Type B pancreatic cell (in vitro differentiated cells): Measurements from ENCODE around the gene EFCAB8. TPM values are rescaled to one million over a fixed set of nuclear protein-coding genes. Genes with fewer than 3 reads are reported as not detected.
A peak's percentile ranks its signal among the peaks of the same experiment; 100 is the strongest.
"Not testable (repeated sequence)": the region's sequence is repeated elsewhere in the genome, so short reads cannot be mapped to it uniquely, and the experiment has no call there.

Experiments used
- DNase-seq: peaks from one replicate; pipeline ENCODE4 v3.0.0; 2021; ENCODE audit warnings: mixed read lengths; ENCODE audit not compliant: unreplicated experiment; ENCODE audit errors: extremely low spot score
- H3K27ac Mint-ChIP-seq: 2 replicates; pipeline ENCODE4 v1.8.0; 2021; ENCODE audit warnings: mild to moderate bottlenecking, mixed read lengths
- H3K27me3 Mint-ChIP-seq: 2 replicates; pipeline ENCODE4 v1.8.0; 2021; ENCODE audit warnings: mixed read lengths
- H3K36me3 Mint-ChIP-seq: 2 replicates; pipeline ENCODE4 v1.8.0; 2021; ENCODE audit warnings: mixed read lengths
- H3K4me1 Mint-ChIP-seq: one replicate; pipeline ENCODE4 v1.8.0; 2021; ENCODE audit warnings: mixed read lengths; ENCODE audit not compliant: unreplicated experiment
- H3K4me3 Mint-ChIP-seq: 2 replicates; pipeline ENCODE4 v1.8.0; 2021; ENCODE audit warnings: mild to moderate bottlenecking, mixed read lengths
- H3K9me3 Mint-ChIP-seq: 2 replicates; pipeline ENCODE4 v1.8.0; 2021; ENCODE audit warnings: mixed read lengths
- total RNA-seq: library from RNA; stranded (reverse); gene quantifications from 2 replicates; pipeline ENCODE4 v1.2.1, GENCODE V29; 2021; ENCODE audit warnings: low replicate concordance
- TF ChIP-seq, protein P1 (sequence below): fragments of 200-600 bp; sonication (generic); conservative IDR thresholded peaks from 2 replicates; pipeline ENCODE4 v1.5.0; 2021; ENCODE audit warnings: antibody characterized with exemption, mild to moderate bottlenecking

EFCAB8 gene
- total RNA-seq, 1 donor from 2014 or later: 0.97 TPM

DNA sequence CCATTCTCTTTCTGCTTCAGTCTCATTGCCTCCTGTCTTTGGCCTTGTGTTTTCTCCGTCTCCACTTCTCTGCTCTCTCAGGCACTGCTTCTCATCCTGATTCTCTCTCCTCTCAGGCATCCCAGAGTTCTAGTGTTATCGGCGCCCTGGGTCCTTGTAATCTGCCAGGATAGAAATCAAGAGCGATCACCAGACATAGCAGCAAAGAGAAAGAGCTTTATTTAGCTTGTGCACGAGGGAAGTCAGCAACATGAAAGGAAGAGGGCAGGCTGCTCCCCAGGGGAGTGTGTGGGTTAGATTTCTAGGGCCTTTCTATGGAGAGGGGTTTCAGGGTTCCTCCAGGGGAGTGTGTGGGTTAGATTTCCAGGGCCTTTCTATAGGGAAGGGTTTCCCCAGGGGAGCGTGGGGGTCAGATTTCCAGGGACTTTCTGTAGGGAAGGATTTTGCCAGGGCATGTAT is 113.0 kb downstream of the EFCAB8 start:
- Mint-ChIP-seq H3K27me3 (no peaks in the 10 kb centered on the region), H3K36me3 (no peaks in the 10 kb centered on the region), H3K4me3 (no peak overlapping the region), H3K27ac (no peak overlapping the region), H3K4me1 (peaks cover 28% of the 10 kb centered on the region), H3K9me3 (no peaks in the 10 kb centered on the region)
- TF ChIP-seq, protein P1, sequence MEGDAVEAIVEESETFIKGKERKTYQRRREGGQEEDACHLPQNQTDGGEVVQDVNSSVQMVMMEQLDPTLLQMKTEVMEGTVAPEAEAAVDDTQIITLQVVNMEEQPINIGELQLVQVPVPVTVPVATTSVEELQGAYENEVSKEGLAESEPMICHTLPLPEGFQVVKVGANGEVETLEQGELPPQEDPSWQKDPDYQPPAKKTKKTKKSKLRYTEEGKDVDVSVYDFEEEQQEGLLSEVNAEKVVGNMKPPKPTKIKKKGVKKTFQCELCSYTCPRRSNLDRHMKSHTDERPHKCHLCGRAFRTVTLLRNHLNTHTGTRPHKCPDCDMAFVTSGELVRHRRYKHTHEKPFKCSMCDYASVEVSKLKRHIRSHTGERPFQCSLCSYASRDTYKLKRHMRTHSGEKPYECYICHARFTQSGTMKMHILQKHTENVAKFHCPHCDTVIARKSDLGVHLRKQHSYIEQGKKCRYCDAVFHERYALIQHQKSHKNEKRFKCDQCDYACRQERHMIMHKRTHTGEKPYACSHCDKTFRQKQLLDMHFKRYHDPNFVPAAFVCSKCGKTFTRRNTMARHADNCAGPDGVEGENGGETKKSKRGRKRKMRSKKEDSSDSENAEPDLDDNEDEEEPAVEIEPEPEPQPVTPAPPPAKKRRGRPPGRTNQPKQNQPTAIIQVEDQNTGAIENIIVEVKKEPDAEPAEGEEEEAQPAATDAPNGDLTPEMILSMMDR: no peak
- DNase-seq: peak; percentile 57

DNA sequence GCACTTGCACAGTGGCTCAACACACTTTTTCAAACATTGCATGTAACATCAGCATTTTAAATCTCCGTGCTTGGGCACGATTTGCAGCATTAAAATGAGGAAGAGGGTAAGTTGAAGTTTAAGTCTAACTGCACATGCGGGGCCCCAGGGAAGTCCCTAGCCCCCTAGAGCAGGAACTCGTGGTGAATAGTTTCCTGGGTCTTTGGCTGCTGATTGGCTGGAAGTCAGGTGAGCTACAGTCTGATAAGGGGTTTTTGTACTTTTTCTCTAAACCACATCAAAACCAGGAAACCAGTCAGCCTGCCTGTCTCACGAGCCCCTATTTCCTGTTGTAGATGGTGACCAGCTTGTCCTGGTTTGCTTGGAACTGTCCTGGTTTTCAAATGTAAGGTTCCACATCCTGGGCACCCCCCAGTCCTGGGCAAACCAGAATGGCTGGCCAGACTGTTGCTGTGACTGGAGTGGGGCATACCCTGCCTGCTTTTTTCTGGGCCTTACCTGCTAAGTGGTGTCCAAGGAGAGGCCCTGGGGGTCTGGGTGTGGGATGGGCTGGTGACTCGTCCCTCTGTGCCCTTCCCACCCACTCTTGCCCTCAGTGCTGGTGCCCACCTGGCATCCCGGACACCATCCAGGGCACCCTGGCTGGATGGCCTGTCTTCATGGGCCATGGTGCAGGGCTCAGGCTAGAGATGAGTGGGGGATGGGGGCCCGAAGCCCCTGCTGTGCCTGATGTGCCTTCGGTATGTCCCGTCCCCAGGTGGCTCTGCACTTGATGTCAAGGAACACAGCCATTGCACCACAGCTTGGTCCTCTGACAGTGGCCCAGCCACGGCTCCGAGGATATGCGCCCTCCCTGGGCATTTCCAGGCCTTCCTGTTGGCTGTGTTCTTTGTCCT is 113.7 kb downstream of the EFCAB8 start:
- H3K4me1 Mint-ChIP-seq: peaks cover 30% of the 10 kb centered on the region
- H3K9me3 Mint-ChIP-seq: no peaks in the 10 kb centered on the region
- H3K4me3 Mint-ChIP-seq: no peak overlapping the region
- TF ChIP-seq, protein P1: no peak
- H3K36me3 Mint-ChIP-seq: no peaks in the 10 kb centered on the region
- no peaks in the 10 kb centered on the region for H3K27me3 Mint-ChIP-seq
- DNase-seq: peak; percentile 67
- no peak overlapping the region for H3K27ac Mint-ChIP-seq

DNA sequence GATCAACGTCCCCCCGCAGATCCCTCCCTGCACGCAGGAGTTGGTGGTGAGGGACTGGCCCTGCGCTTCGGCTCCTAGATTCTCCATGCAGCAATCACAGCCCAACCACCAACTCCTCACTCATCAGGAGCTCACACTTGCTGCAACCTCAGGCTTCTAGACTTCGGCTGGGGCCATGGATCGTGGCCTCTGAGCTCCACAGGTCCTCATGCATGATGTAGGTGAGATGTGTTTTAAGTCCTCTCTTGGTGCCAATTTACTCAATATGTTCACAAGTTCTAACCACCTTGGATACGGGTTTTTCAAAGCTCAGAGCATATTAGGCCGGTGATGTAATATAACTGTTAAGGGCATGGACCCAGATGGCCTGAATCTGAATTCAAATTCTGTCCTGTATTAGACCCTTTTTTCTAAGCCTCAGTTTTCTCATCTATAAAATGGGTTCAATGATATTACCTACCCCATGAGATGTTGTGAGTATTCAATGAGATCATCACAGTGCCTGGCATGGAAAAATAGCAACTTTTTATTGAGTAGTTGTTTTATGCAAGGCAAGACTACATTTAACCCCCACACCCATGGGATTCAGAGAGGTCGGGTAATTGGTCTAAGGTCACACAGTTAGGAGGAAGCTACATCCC is 114.5 kb downstream of the EFCAB8 start:
- TF ChIP-seq, protein P1: no peak
- H3K36me3 Mint-ChIP-seq: no peaks in the 10 kb centered on the region
- peak; percentile 65 for DNase-seq
- no peaks in the 10 kb centered on the region for H3K9me3 Mint-ChIP-seq
- H3K4me3 Mint-ChIP-seq: no peak overlapping the region
- H3K27me3 Mint-ChIP-seq: no peaks in the 10 kb centered on the region
- H3K4me1 Mint-ChIP-seq: peaks cover 30% of the 10 kb centered on the region
- no peak overlapping the region for H3K27ac Mint-ChIP-seq

DNA sequence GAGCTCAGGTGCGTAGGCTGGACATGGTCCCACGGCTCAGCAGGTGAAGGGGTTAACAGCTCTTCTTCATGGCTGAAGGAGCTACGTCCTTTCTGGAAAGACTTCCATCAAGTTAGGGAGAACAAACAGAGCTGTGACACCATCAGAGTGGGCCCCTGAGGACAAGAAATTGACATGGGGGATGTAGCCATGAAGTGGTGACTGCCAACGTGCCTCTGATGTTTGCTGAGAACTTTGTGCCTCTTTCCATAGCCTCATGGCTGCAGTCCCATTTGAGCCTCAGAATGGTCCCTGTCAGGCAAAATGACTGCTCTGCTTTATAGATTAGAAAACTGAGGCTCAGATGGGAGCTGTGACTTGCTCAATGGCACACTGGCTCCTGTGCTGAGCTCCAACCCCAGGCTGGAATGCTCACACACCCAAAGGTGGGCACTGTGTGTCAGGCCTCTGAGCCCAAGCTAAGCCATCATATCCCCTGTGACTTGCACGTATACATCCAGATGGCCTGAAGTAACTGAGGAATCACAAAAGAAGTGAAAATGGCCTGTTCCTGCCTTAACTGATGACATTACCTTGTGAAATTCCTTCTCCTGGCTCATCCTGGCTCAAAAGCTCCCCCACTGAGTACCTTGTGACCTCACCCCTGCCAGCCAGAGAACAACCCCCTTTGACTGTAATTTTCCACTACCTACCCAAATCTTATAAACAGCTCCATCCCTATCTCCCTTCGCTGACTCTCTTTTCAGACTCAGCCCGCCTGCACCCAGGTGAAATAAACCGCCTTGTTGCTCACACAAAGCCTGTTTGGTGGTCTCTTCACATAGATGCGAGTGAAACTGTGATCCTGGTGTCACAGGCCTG is 115.7 kb downstream of the EFCAB8 start:
- not testable (repeated sequence) for H3K4me3 Mint-ChIP-seq
- H3K27ac Mint-ChIP-seq: peak overlapping the region; percentile 10

DNA sequence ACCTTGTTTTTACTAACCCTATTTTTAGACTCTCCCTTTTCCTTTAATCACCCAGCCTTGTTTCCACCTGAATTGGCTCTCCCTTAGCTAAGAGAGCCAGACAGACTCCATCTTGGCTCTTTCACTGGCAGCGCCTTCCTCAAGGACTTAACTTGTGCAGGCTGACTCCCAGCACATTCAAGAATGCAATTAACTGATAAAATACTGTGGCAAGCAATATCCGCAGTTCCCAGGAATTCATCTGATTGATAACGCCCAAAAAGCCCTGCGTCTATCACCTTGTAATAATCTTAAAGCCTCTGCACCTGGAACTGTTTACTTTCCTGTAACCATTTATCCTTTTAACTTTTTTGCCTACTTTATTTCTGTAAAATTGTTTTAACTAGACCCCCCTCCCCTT is 116.4 kb downstream of the EFCAB8 start:
- not testable (repeated sequence) for H3K27me3 Mint-ChIP-seq, H3K9me3 Mint-ChIP-seq, H3K4me3 Mint-ChIP-seq, H3K36me3 Mint-ChIP-seq
- DNase-seq: peak; percentile 22
- peak overlapping the region; percentile 10 for H3K27ac Mint-ChIP-seq
- H3K4me1 Mint-ChIP-seq: peaks cover 25% of the 10 kb centered on the region

More for the DNA sequence above, 115.7 kb downstream of the EFCAB8 start:
- not testable (repeated sequence) for H3K9me3 Mint-ChIP-seq, H3K27me3 Mint-ChIP-seq, H3K36me3 Mint-ChIP-seq
- DNase-seq: peak; percentile 63
- H3K4me1 Mint-ChIP-seq: peaks cover 25% of the 10 kb centered on the region
